Immature natural killer cell (primary cell): Measurements from ENCODE around the gene CPSF4L. TPM values are rescaled to one million over a fixed set of nuclear protein-coding genes. Genes with fewer than 3 reads are reported as not detected.
"Not testable (repeated sequence)": the region's sequence is repeated elsewhere in the genome, so short reads cannot be mapped to it uniquely, and the experiment has no call there.

Source experiments
- DNase-seq, 3 donors: peaks; one replicate each; pipeline ENCODE4 v3.0.0; 2022; ENCODE audit warnings: mixed read lengths in 1 of 3
- H3K27ac Mint-ChIP-seq, 6 donors: one replicate each; pipeline ENCODE4 v1.8.0; 2020; ENCODE audit warnings: mixed read lengths in 6 of 6, mild to moderate bottlenecking in 5 of 6, inconsistent platforms in 4 of 6, moderate library complexity in 3 of 6
- H3K27me3 Mint-ChIP-seq, 3 donors: one replicate each; pipeline ENCODE4 v1.8.0; 2020 to 2021; ENCODE audit warnings: low read depth in 3 of 3, mild to moderate bottlenecking in 3 of 3, mixed read lengths in 3 of 3, moderate library complexity in 3 of 3, inconsistent platforms in 1 of 3
- H3K36me3 Mint-ChIP-seq, 3 donors: one replicate each; pipeline ENCODE4 v1.8.0; 2020; ENCODE audit warnings: mixed read lengths in 3 of 3, inconsistent platforms in 2 of 3, mild to moderate bottlenecking in 2 of 3
- H3K4me1 Mint-ChIP-seq, 2 donors: one replicate each; pipeline ENCODE4 v1.8.0; 2020; ENCODE audit warnings: inconsistent platforms in 2 of 2, mild to moderate bottlenecking in 2 of 2, mixed read lengths in 2 of 2, moderate library complexity in 1 of 2
- H3K4me3 Mint-ChIP-seq, 5 donors: one replicate each; pipeline ENCODE4 v1.8.0; 2020; ENCODE audit warnings: mild to moderate bottlenecking in 5 of 5, mixed read lengths in 5 of 5, inconsistent platforms in 3 of 5, moderate library complexity in 3 of 5
- H3K9me3 Mint-ChIP-seq, 6 donors: one replicate each; pipeline ENCODE4 v1.8.0; 2020; ENCODE audit warnings: mild to moderate bottlenecking in 6 of 6, mixed read lengths in 6 of 6, inconsistent platforms in 4 of 6, moderate library complexity in 3 of 6
- polyA plus RNA-seq, 3 donors: library from polyadenylated mRNA; unstranded; fragments of 300-500 nt; fragmentation: Illumina TruSeq; gene quantifications; one replicate each; pipeline ENCODE4 v1.2.3, GENCODE V29; 2021

CPSF4L gene
- polyA plus RNA-seq, 3 donors from 2014 or later: not detected

- Mint-ChIP-seq H3K27me3 (peaks cover 0 to 3% (median 2%) of the 10 kb centered on the region in 3 donors), H3K36me3 (no peaks in the 10 kb centered on the region), H3K4me3 (no peak overlapping the region), H3K9me3 (no peaks in the 10 kb centered on the region), H3K27ac (no peak overlapping the region), H3K4me1 (no peaks in the 10 kb centered on the region)
- no peak for DNase-seq
These were observed 7.6 kb upstream of the CPSF4L start for GRCh38 chr17:73269329-73269615.

GRCh38 chr17:73268582-73269328 lies 7.1 kb upstream of the CPSF4L start:
- no peaks in the 10 kb centered on the region for H3K9me3 Mint-ChIP-seq
- H3K27ac Mint-ChIP-seq: no peak overlapping the region
- peaks cover 0 to 2% (median 0%) of the 10 kb centered on the region in 3 donors for H3K27me3 Mint-ChIP-seq
- no peaks in the 10 kb centered on the region for H3K36me3 Mint-ChIP-seq
- H3K4me3 Mint-ChIP-seq: no peak overlapping the region
- no peaks in the 10 kb centered on the region for H3K4me1 Mint-ChIP-seq
- DNase-seq: peak; percentile 22 to 37 (median 24)

- no peaks in the 10 kb centered on the region for H3K4me1 Mint-ChIP-seq
- no peak overlapping the region for H3K4me3 Mint-ChIP-seq
- DNase-seq: no peak
- no peak overlapping the region for H3K27ac Mint-ChIP-seq
- peaks cover 0 to 4% (median 1%) of the 10 kb centered on the region in 3 donors for H3K27me3 Mint-ChIP-seq
- H3K9me3 Mint-ChIP-seq: no peaks in the 10 kb centered on the region
- H3K36me3 Mint-ChIP-seq: no peaks in the 10 kb centered on the region
These were observed 6.2 kb upstream of the CPSF4L start for GRCh38 chr17:73267648-73268537.

GRCh38 chr17:73266796-73267195 lies 5.1 kb upstream of the CPSF4L start:
- Mint-ChIP-seq H3K27ac (no peak overlapping the region), H3K4me3 (no peak overlapping the region), H3K4me1 (no peaks in the 10 kb centered on the region), H3K9me3 (no peaks in the 10 kb centered on the region), H3K27me3 (peaks cover 0 to 4% (median 1%) of the 10 kb centered on the region in 3 donors), H3K36me3 (no peaks in the 10 kb centered on the region)
- DNase-seq: no peak

- Mint-ChIP-seq H3K4me3 (no peak overlapping the region), H3K36me3 (no peaks in the 10 kb centered on the region), H3K27me3 (peaks cover 0 to 4% (median 1%) of the 10 kb centered on the region in 3 donors), H3K4me1 (no peaks in the 10 kb centered on the region), H3K9me3 (no peaks in the 10 kb centered on the region), H3K27ac (no peak overlapping the region)
- no peak for DNase-seq
These were observed 4.3 kb upstream of the CPSF4L start for GRCh38 chr17:73265646-73266640.

- not testable (repeated sequence) for DNase-seq, H3K27me3 Mint-ChIP-seq, H3K4me3 Mint-ChIP-seq, H3K9me3 Mint-ChIP-seq, H3K27ac Mint-ChIP-seq, H3K36me3 Mint-ChIP-seq, H3K4me1 Mint-ChIP-seq
These were observed 2.8 kb upstream of the CPSF4L start for GRCh38 chr17:73264448-73264847.

- no peak overlapping the region for H3K4me3 Mint-ChIP-seq
- H3K36me3 Mint-ChIP-seq: no peaks in the 10 kb centered on the region
- H3K27ac Mint-ChIP-seq: no peak overlapping the region
- no peak for DNase-seq
- H3K4me1 Mint-ChIP-seq: no peaks in the 10 kb centered on the region
- no peaks in the 10 kb centered on the region for H3K9me3 Mint-ChIP-seq
- H3K27me3 Mint-ChIP-seq: peaks cover 0 to 2% (median 1%) of the 10 kb centered on the region in 3 donors
These were observed 1.3 kb upstream of the CPSF4L start for GRCh38 chr17:73262676-73263642.

GRCh38 chr17:73261952-73262675 lies 434 bp upstream of the CPSF4L start:
- H3K4me1 Mint-ChIP-seq: no peaks in the 10 kb centered on the region
- H3K27ac Mint-ChIP-seq: no peak overlapping the region
- DNase-seq: no peak
- H3K9me3 Mint-ChIP-seq: no peaks in the 10 kb centered on the region
- H3K27me3 Mint-ChIP-seq: peaks cover 0 to 2% (median 1%) of the 10 kb centered on the region in 3 donors
- H3K36me3 Mint-ChIP-seq: no peaks in the 10 kb centered on the region
- no peak overlapping the region for H3K4me3 Mint-ChIP-seq

GRCh38 chr17:73257516-73257915 lies 4.2 kb downstream of the CPSF4L start:
- H3K36me3 Mint-ChIP-seq: no peaks in the 10 kb centered on the region
- no peak overlapping the region for H3K4me3 Mint-ChIP-seq
- no peak for DNase-seq
- H3K4me1 Mint-ChIP-seq: peaks cover 0 to 2% of the 10 kb centered on the region in 2 donors
- H3K9me3 Mint-ChIP-seq: no peaks in the 10 kb centered on the region
- no peak overlapping the region for H3K27ac Mint-ChIP-seq
- H3K27me3 Mint-ChIP-seq: peaks cover 0 to under 1% (median 0%) of the 10 kb centered on the region in 3 donors

GRCh38 chr17:73256220-73256619 lies 5.5 kb downstream of the CPSF4L start:
- Mint-ChIP-seq H3K27me3 (peaks cover 0 to 3% (median 0%) of the 10 kb centered on the region in 3 donors), H3K9me3 (no peaks in the 10 kb centered on the region), H3K4me1 (peaks cover 0 to 2% of the 10 kb centered on the region in 2 donors), H3K36me3 (no peaks in the 10 kb centered on the region), H3K27ac (no peak overlapping the region), H3K4me3 (no peak overlapping the region)
- no peak for DNase-seq

- Mint-ChIP-seq H3K4me1 (peaks cover 0 to 2% of the 10 kb centered on the region in 2 donors), H3K4me3 (no peak overlapping the region), H3K27ac (no peak overlapping the region), H3K27me3 (peaks cover 0 to 3% (median 0%) of the 10 kb centered on the region in 3 donors), H3K9me3 (no peaks in the 10 kb centered on the region), H3K36me3 (no peaks in the 10 kb centered on the region)
- peak; percentile 23 to 46 (median 31) for DNase-seq
These were observed 6.0 kb downstream of the CPSF4L start for GRCh38 chr17:73255671-73256181.

- H3K27ac Mint-ChIP-seq: no peak overlapping the region
- peaks cover 0 to 2% of the 10 kb centered on the region in 2 donors for H3K4me1 Mint-ChIP-seq
- no peak for DNase-seq
- H3K4me3 Mint-ChIP-seq: no peak overlapping the region
- H3K27me3 Mint-ChIP-seq: peaks cover 0 to 3% (median 0%) of the 10 kb centered on the region in 3 donors
- H3K9me3 Mint-ChIP-seq: no peaks in the 10 kb centered on the region
- H3K36me3 Mint-ChIP-seq: peaks cover 3 to 8% (median 6%) of the 10 kb centered on the region in 3 donors
These were observed 9.8 kb downstream of the CPSF4L start for GRCh38 chr17:73251871-73252270.
